GM21737 (cell line): ENCODE data around the gene ASMT.
"Not testable (repeated sequence)": the region's sequence is repeated elsewhere in the genome, so short reads cannot be mapped to it uniquely, and the experiment has no call there.

Source experiments
- ATAC-seq: cut with Tn5 transposase; IDR thresholded peaks from one replicate; pipeline ENCODE4 v1.9.1; 2021; ENCODE audit warnings: mild to moderate bottlenecking, moderate library complexity; ENCODE audit not compliant: unreplicated experiment

Gene ASMT

GRCh38 chrX:1597345-1598020 lies 17.4 kb upstream of the ASMT start:
- no peak for ATAC-seq

- ATAC-seq: no peak
Measured at GRCh38 chrX:1598021-1598875, 16.6 kb upstream of the ASMT start.

- ATAC-seq: no peak
Measured at GRCh38 chrX:1598876-1599790, 15.7 kb upstream of the ASMT start.

- ATAC-seq: no peak
Measured at GRCh38 chrX:1599791-1600405, 15.0 kb upstream of the ASMT start.

GRCh38 chrX:1600406-1601050 lies 14.3 kb upstream of the ASMT start:
- ATAC-seq: no peak

GRCh38 chrX:1601051-1601767 lies 13.7 kb upstream of the ASMT start:
- ATAC-seq: no peak

GRCh38 chrX:1601768-1602085 lies 13.1 kb upstream of the ASMT start:
- ATAC-seq: no peak

- ATAC-seq: no peak
Measured at GRCh38 chrX:1602299-1602698, 12.6 kb upstream of the ASMT start.

GRCh38 chrX:1606496-1606895 lies 8.4 kb upstream of the ASMT start:
- ATAC-seq: no peak

GRCh38 chrX:1609311-1609710 lies 5.5 kb upstream of the ASMT start:
- ATAC-seq: no peak

- no peak for ATAC-seq
Measured at GRCh38 chrX:1609762-1610161, 5.1 kb upstream of the ASMT start.

- ATAC-seq: no peak
Measured at GRCh38 chrX:1610166-1610565, 4.7 kb upstream of the ASMT start.

GRCh38 chrX:1610736-1611135 lies 4.1 kb upstream of the ASMT start:
- ATAC-seq: no peak

GRCh38 chrX:1612641-1613286 lies 2.1 kb upstream of the ASMT start:
- ATAC-seq: no peak

- ATAC-seq: no peak
Measured at GRCh38 chrX:1618689-1619088, 3.8 kb downstream of the ASMT start.

GRCh38 chrX:1623691-1624090 lies 8.8 kb downstream of the ASMT start:
- no peak for ATAC-seq

- not testable (repeated sequence) for ATAC-seq
Measured at GRCh38 chrX:1624158-1624860, 9.4 kb downstream of the ASMT start.

GRCh38 chrX:1624861-1625215 lies 10.0 kb downstream of the ASMT start:
- ATAC-seq: not testable (repeated sequence)

- ATAC-seq: no peak
Measured at GRCh38 chrX:1629244-1629643, 14.4 kb downstream of the ASMT start.
